Endometrial microvascular endothelial cells (primary cell): Measurements from ENCODE around the gene SLU7. TPM values are rescaled to one million over a fixed set of nuclear protein-coding genes. Genes with fewer than 3 reads are reported as not detected.

Experiments used
- in situ Hi-C: cut with HindIII; loops from 2 replicates; pipeline ENCODE4 v1.10.0; 2017; ENCODE audit warnings: low sequenced_read_pairs, low pct_unique_long_range_greater_than_20kb; ENCODE audit errors: inconsistent ontology term
- total RNA-seq: library from RNA; depleted of rRNA; stranded (reverse); fragments of >200 nt; gene quantifications from one replicate; pipeline ENCODE4 v1.2.3, GENCODE V29; 2015; ENCODE audit errors: inconsistent ontology term

The SLU7 gene
- total RNA-seq, 1 donor from 2014 or later: 35.5 TPM

DNA sequence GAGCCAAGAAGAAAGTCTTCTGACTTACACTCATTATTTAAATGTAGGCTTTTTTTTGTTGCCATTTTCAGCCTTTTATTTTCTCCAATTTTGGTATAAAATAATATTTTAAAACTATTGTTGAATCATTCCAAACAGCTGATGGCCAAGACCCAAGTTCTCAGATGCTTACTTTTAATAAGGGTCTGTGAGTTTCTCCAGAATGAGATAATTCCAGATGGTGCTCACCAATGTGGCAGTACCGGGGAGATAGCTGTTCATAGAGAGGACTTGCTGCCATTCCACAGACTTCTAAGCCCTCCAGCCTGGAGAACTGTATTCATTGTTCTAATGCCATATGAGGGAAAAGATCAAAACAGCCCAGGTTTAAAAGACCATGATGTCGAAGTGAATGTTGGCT is 43.2 kb downstream of the SLU7 start:
- in situ Hi-C loops: no loop called here

DNA sequence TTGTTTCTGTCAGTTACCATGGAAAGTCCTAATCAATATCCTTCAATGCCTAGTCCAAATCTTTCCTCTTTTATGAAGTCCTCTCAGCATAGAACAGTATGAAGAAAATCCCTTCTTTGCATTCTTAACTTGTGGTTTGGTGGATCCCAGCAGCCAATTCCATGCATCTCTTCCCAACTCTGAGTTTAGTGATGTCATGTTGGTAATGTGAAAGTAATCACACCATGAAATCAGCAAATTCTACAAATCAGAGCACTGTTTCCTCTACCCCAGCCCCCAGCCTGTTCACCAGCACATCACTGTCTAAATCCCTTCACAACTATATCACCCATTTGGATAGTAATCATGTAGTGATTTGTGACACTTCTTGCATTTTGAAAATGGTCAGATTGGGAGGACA is 43.7 kb downstream of the SLU7 start:
- in situ Hi-C loops: no loop called here

DNA sequence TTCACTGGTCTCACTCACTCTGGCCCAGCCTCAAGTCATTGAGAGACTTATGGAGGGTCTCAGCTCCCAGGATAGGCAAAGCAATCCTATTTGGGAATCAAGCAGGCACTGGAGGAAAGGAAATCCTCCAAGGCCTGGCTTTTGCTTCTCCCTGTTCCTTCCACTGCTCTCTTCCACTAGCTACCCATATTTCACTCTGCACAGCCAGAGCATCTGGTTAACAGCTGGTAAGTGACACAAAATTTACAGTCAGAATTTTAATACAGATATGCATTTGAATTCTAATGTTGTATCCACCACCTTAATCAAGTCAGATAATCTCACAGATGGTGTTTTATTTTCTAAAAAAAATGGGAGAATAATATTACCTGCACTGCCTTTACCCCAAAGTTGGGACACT is 47.6 kb downstream of the SLU7 start:
- in situ Hi-C loops: no loop called here

DNA sequence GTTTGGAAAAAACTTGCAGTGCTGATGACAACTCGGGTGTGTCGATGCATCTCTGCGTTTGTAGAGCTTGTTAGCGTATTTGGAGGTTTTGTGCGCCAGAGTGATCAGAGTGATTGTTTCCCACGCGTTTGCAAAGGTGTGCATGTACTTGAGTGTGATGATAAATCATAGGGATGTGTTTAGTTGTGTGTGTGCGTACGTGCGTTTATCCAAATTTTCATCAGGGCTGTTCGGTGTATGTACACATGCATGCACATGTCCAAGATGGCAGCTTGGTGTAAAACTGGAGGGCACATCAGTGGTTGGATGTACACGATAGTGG is 48.2 kb downstream of the SLU7 start:
- in situ Hi-C loops: no loop called here

DNA sequence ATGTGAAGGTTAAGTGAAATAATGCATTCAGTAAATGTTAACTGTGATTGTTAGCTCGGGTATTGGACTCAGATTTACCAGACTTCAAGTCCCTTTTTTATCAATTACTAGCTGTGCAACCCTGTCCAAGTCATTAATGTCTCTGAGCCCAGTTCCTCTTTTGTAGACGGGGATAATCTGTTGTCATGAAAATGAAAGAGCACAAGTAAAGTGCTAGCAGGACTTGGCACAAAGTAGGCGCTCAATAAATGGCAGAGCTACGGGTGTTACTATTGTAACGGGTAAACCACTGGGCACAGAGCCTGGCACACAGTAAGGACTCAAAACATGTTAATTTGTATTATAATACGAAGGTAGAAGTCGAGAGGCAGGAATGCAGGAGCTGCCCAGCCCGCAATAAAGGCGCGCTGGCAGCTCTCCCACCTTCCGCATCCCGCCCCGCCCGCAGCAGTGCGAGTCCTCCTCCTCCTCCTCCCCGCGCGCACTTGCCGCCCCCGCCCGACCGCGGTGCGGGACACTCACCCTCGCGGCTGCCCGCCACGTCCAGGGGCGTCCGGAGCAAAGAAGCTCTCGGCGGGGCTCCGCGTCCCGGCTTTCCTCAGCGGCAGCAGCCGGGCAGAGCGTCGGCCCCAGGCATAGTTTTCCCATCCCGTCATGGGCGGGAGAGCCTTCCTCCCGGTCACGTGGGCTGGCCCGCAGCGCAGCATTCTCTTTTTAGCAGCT is 48.7 kb downstream of the SLU7 start, which contains the start of gene C1QTNF2:
Gene C1QTNF2, minus strand, starts transcription at position 637 of the 723 bp plus-strand sequence. CDS start 15,615 bp downstream, outside the sequence.
- in situ Hi-C loops: no loop called here

DNA sequence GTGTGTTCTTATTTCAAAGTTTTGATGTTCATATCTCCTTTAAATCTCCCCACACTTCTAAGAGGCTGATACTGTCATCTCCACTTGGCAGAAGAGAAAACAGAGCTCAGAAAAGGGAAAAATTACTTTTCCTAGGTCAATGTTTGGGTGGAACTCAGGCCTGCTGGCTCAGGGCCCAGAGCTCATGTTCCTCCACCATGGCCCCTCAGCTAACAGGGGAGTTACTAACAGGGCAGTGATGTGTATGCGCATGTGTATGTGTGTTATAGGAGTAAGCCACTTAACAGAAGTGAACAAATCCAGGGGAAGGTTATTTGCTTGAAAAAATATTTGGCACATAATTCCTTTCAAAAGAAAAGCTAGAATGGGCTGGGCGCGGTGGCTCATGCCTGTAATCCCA is 51.0 kb downstream of the SLU7 start:
- in situ Hi-C loops: no loop called here

DNA sequence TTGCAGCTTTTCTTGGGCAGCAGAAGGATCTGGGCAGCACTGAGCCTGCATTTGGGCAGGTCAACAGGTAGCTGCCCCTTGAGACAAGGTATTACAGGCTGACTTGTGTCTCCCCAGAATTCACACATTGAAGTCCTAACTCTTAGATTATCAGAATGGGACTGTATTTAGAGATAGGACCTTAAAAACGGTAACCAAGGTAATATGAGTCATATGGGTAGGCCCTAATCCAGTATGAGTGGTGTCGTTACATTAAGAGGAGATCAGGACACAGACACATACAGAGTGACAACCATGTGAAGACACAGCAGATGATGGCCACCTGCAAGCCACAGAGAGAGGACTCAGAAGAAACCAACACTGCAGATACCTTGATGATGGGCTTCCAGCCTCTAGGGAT is 51.6 kb downstream of the SLU7 start:
- in situ Hi-C loops: no loop called here

DNA sequence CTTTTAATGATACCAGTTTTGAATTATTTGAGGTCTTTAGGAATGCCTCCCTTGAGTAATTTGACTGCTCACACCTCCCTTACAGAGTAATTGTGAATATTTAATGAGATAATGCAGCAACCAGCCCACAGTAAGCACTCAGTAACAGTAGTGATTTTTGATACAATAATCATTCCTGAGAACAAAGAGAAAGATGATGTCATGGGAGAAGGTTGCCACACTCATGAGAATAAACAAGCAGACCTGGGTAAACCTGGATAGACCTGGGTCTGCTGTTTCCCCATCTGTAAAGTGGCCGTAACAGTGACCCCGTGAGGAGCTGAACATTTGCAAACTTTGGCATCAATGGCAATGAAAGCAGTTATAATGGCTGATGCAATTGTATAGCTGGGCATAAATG is 52.7 kb downstream of the SLU7 start:
- in situ Hi-C loops: no loop called here

DNA sequence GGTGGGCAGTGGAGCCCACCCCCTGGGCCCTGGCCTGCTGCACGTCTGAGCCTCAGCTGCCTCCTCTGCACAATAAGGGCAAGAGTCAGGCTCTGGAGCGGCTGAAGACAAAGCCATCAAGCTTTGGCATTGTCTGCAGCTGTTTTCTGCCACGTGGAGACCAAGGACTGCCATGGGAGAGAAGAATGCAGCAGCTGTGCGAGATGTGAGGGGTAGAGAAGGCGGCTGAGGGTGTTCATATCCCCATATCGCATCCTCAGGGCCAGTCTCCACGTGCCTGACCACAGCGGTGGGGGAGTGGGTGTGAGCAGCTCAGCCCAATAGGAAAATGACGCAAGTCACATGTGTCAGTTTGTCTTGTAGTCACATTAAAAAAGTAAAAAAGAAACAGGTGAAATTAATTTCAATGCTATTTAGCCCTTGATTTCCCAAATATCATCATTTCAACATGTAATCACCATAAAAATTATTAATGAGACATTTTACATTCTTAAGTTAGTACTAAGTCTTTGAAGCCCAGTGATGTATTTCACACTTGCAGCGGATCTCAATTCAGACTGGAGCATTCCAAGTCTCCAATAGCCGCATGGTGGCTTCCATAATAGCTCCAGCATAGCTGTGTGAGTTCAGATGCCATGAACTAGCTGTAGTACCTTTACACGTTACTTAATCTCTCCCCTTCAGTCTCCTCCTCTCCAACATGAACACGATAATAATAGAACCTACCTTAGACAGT is 55.1 kb downstream of the SLU7 start:
- in situ Hi-C loops: no loop called here

DNA sequence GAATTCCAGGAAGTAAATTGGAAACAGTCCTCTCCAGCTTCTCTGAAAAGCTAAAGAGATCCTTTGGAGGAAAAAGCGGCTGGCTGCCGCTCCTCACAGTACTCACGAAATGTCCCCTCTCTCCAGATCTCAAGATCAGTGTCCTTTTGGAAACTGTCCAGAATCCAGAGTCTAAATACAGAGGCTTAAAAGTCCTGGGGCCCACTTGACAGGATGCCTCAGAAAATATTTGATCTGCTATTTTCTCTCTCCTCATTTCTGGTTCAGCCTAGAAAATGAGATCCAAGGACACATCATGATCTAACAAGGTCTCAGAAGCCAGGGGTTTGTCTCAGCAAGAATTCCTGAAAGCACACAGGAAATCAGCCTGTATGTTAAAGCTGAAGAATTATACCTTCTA is 55.7 kb downstream of the SLU7 start:
- in situ Hi-C loops: no loop called here

DNA sequence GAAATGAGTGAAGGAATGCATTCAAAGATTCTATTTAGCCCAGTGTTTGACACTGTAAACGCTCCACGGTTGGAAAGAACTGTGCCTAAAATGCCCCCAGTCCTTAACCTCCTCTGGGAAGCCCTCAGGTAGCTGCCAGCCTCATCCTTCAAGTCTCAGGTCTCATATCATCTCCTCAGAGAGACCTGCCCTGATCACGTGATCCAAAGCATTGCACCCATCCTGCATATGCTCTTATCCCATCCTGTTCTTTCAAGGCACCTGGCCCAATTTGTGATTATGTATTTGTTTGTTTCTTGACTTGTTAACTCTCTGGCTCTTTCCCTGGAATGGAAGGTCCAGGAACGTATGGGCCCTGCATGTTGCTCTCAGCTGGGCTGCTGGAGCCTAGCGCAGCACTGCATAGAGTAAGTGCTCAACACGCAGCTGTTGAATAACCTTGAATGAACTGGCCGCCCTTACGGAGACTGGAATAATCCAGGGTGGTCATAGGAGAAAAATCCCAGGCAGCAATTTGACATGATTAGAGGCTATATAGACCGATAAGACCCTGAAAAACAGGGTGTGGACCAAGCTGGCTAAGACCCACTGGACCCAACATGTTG is 57.2 kb downstream of the SLU7 start:
- in situ Hi-C loops: no loop called here

DNA sequence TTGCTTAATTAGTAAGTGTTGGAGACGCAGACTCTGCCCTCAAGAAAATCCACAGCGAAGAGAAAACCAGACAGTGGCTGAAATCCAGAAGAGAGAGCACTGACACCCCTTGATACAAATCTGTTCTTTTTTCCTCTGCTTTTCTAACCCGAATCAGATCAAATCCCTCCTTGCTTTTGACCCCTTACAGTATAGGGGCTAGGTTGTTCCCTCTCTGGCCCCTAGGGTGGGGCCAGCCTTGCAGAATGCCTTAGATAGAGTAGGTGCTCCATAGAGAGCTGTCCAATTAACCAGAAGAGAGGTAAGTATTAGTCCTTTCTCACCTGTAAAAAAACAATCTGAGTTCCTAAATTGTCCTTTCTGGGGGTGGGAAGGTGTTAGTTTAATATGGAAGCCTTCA is 58.6 kb downstream of the SLU7 start:
- in situ Hi-C loops: no loop called here

DNA sequence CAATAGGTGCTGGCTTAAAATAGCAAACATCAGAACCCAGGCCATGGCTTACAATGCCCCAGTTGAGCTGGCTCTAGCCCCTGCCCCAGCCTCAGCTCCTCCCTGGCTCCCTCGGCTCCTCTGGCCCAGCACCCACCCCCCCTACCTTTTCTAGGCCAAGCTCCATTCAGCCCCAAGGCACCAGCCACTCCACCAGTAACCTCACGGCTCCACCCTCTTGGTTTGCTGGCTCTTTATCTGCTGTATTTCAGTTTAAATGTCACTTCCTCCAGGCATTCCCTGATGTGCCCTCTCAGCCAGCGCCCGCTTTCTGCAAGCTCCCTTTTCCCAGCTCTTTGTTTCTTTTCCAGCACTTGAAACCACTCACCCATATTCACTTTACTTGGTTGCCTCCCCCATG is 59.1 kb downstream of the SLU7 start:
- in situ Hi-C loops: no loop called here

DNA sequence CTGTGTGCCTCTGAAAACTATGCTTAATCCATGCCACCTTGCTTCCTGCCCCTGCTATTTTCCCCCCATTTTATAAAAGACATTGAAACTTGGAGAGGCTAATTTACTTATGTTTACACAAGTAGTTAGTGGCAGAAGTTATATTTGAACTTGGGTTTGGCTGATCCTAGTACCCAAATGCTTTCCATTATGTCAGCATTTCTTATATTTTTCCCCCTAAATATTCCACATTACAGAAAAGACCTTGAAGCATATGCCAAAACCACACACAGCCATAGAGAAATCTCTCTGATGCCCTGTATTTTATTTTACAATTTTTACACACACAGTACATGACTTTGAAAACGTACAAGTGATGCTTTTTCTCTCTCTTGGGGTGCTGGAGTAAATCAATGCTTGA is 59.6 kb downstream of the SLU7 start:
- in situ Hi-C loops: no loop called here

DNA sequence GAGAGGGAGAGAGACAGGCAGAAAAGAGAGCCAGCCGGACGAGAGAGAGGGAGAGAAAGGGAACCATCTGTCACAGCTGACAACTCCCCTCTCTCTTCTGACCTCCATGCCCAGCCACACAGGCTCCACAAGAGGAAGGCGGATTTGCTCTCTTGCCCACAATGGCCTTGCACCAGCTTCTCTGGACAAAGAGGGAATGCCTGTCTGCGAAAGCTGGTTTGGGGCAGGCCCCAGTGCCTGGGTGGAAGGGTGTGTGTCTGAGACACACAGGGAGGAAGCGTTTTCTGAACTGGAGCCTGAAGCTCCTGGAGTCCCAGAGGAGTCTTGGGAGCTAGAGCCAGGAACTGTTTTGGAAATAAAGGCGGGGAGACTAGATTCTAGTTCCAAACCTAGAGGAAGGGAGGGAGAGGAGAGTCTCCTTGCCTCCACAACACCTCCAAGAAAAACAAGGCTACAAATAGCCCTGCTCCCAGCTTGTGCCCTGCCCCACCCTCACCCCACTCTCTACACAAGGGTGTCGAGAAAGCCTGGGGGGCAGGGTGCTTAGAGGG is 60.9 kb downstream of the SLU7 start:
- in situ Hi-C loops: no loop called here

DNA sequence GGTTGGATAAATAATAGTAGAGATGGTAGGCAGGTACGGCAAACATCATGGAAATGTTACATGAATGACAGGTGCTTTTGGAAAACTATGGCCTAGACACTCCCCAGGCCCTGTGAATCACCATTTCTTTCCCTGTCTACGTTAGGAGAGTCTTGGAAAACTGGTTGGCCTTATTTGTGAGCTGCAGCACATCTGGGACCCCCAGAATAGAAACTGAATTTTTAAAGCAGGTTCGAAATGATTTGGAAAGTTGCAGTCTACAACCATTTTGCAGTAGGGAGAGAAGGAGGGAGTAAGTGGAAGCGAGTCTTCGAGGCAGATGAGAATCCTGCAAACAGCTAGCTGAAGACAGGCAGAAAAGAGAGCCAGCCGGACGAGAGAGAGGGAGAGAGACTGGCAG is 61.5 kb downstream of the SLU7 start:
- in situ Hi-C loops: no loop called here

DNA sequence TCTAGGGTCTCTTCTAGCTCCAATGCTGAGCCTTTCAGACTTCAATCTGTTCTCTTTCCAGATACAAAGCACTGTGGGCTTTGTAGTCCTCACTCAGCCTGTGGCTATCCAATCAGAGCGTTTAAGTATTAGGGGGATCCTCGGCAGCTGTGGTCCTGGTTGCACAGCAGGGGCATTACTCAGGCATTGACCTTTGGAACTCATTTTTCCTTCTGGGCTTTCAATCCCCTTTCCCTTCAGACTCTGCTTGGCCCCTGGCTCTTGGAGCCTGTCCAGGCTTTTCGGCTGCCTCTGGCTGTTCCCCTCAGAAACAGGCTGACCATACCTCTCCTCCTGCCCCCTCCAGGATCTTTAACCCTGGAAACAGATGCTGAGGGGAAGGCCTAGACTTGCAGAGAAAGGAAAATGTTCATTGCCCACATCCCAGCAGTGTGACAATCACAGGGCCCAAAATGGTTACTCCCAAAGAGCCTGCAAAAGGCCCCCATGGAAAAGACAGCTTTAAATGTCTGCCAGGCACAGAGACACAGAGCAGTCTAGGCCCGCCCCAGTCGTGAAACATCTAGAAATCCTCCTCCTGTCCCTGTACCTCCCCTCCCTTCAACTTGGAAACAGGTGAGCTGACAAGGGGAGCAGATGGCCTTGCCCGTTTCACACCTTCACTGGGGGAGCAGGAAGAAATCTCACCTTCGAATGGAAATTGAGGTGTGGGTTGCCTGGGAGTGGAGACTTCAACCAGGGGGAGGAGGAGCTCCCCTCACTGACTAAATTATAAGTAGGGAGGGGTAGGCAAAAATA is 62.1 kb downstream of the SLU7 start:
- in situ Hi-C loops: no loop called here

DNA sequence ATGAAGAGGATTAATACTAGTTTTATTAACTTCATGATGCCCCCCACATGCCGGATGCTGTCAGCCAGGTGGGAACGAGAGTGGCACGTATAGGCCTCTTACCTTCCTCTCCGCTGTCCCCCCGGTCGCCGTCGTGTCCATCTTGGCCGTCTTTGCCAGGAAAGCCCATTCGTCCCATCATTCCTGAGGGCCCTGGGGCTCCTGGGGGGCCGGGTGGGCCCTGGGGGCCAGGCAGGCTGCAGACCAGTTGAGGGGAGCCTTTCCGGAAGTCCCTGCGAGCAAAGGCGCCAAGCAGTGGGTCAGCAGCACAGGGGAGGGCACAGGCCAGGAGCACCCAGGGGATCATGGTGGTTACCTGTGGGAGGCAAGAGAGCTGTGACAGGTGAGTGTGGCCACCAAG is 64.2 kb downstream of the SLU7 start:
- in situ Hi-C loops: no loop called here

DNA sequence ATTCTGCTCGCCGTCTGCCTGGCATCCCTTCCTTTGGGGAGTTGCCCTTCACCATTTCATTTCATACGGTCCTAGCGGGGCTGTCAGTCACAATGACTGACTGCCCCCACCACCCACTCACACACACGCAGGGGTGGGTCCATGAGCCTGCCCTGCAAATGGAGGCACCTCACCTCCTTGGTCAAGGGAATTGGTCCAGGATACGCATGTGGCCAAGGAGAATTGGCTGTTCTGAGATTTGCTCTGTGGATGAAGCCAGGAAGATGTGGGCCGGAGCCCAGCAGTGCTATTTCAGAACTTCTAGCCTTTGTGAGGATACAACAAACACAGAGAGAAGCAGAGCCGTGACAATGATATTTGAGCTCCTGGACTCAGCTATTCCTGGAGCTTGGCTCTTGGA is 65.5 kb downstream of the SLU7 start:
- in situ Hi-C loops: no loop called here
